Activated T-cell treated with anti-CD3 and anti-CD28 coated beads, Interleukin-2, amount 50 U/mL, for 4 hours (primary cell): ENCODE measurements around the gene FBXL15. TPM values are rescaled to one million over a fixed set of nuclear protein-coding genes. Genes with fewer than 3 reads are reported as not detected.
"Not testable (repeated sequence)": the region's sequence is repeated elsewhere in the genome, so short reads cannot be mapped to it uniquely, and the experiment has no call there.

Experiments
- ATAC-seq, 2 donors: fragments of 200-7000 bp; cut with Tn5 transposase; one replicate each; pipeline ENCODE4 v1.10.0; 2021
- DNase-seq: peaks from one replicate; pipeline ENCODE4 v3.0.0-alpha.2; 2020
- H3K27me3 Mint-ChIP-seq: one replicate; pipeline ENCODE4 v1.8.0; 2021; ENCODE audit warnings: low read depth, mixed read lengths
- H3K36me3 Mint-ChIP-seq: one replicate; pipeline ENCODE4 v1.8.0; 2022; ENCODE audit warnings: mixed read lengths; ENCODE audit not compliant: insufficient read depth
- H3K4me1 Mint-ChIP-seq: one replicate; pipeline ENCODE4 v1.8.0; 2021; ENCODE audit warnings: low read depth, mixed read lengths
- H3K4me3 Mint-ChIP-seq: one replicate; pipeline ENCODE4 v1.8.0; 2021; ENCODE audit warnings: mild to moderate bottlenecking, moderate library complexity, mixed read lengths
- H3K9me3 Mint-ChIP-seq: one replicate; pipeline ENCODE4 v1.8.0; 2021; ENCODE audit warnings: mixed read lengths
- total RNA-seq, 3 donors: library from RNA; stranded (reverse); gene quantifications; one replicate each; pipeline ENCODE4 v1.2.1, GENCODE V29; 2021

The FBXL15 gene
- total RNA-seq, 3 donors from 2014 or later = 16.5 to 17.7 (median 16.6) TPM

DNA sequence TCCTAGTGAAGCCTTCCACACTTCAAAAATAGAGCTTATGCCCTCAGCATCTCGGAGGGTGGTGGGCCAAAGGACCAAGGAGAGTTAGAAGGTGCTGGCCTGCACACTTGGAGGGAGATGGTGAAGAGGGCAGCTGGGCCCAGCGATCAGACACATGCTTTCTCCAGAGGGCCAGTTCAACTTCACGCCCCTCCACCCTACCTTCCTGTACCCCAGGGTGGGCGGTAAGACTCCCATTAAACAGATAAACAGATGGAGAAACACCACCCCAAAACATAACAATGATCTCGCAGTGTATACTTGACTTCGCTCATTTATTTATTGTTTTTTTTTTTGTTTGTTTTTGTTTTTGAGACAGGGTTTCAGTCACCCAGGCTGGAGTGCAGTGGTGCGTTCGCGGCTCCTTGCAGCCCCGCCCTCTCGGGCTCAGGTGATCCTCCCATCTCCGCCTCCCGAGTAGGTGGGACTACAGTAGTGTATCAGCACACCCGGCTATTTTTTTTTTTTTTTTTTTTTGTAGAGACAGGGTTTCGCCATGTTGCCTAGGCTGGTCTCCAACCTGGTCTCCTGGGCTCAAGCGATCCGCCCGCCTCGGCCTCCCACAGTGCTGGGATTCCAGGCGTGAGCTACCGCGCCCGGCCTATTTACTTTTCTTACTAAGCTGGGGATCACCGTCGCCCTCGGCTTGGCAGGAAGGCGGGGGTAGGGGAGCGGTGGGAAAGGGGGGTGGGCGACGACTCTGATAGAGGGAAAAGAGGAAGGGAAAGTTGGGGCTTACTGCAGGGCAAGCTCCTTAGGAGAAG lies 28.9 kb downstream of the FBXL15 start:
- no peaks in the 10 kb centered on the region for H3K9me3 Mint-ChIP-seq
- DNase-seq (peak; percentile 83), ATAC-seq (peak; percentile 46 to 53)
- peaks cover 13% of the 10 kb centered on the region for H3K36me3 Mint-ChIP-seq
- H3K4me1 Mint-ChIP-seq = peaks cover 26% of the 10 kb centered on the region
- peak overlapping the region; percentile 90 for H3K4me3 Mint-ChIP-seq
- no peaks in the 10 kb centered on the region for H3K27me3 Mint-ChIP-seq

DNA sequence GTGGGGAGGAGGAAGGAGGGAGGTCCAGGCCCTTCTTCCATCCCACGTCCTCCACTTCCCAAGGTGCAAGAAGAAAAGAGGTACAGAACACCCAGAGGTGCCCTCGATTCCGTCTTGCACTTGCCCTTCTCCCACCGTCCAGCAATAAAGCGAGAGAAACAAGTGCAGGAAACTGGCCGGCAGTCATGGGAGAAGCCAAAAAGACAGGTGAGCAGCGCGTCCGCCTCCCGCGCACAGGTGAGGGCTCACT lies 29.4 kb downstream of the FBXL15 start:
- Mint-ChIP-seq H3K9me3 (no peaks in the 10 kb centered on the region), H3K27me3 (no peaks in the 10 kb centered on the region), H3K4me1 (peaks cover 26% of the 10 kb centered on the region), H3K4me3 (peak overlapping the region; percentile 90), H3K36me3 (peaks cover 13% of the 10 kb centered on the region)
- ATAC-seq (no peak), DNase-seq (no peak)

DNA sequence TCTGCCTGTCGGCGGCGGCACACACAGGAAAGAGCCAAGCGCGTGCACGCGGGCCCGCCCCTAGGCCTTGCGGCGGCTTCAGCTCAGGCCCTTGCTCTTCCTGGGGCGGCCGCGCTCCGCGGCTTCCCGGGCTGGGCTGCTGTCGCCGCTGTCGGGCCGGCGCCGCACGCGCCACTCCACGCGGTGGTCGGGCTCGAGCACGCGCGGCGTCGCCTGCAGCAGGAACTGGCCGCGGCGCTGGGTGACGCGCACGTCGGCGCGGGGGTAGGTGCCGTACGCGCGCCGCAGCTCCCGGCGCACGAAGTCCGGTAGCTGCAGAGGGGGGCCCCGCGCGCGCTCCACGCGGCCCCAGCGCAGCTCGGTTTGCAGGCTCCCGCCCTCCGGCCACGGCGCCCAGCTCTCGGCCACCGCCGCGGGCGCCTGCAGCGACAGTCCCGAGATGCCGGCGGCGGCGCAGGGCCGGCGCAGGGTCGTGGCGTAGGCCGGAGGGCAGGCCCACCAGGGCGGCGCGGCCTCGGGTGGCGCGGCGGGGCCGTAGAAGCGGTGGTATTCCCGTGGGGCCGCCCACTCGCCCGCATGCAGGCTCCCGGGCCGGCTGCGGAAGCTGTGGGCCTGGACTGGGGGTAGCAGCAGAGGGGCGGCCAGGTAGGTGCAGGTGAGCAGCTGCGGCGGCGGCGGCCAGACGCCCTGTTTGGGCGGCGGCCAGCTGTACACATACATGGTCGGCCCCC lies 29.9 kb downstream of the FBXL15 start:
- Mint-ChIP-seq H3K27me3 (no peaks in the 10 kb centered on the region), H3K36me3 (peaks cover 13% of the 10 kb centered on the region), H3K4me1 (peaks cover 26% of the 10 kb centered on the region), H3K9me3 (no peaks in the 10 kb centered on the region), H3K4me3 (peak overlapping the region; percentile 90)
- ATAC-seq = peak; percentile 82 to 86
- peak; percentile 81 for DNase-seq

DNA sequence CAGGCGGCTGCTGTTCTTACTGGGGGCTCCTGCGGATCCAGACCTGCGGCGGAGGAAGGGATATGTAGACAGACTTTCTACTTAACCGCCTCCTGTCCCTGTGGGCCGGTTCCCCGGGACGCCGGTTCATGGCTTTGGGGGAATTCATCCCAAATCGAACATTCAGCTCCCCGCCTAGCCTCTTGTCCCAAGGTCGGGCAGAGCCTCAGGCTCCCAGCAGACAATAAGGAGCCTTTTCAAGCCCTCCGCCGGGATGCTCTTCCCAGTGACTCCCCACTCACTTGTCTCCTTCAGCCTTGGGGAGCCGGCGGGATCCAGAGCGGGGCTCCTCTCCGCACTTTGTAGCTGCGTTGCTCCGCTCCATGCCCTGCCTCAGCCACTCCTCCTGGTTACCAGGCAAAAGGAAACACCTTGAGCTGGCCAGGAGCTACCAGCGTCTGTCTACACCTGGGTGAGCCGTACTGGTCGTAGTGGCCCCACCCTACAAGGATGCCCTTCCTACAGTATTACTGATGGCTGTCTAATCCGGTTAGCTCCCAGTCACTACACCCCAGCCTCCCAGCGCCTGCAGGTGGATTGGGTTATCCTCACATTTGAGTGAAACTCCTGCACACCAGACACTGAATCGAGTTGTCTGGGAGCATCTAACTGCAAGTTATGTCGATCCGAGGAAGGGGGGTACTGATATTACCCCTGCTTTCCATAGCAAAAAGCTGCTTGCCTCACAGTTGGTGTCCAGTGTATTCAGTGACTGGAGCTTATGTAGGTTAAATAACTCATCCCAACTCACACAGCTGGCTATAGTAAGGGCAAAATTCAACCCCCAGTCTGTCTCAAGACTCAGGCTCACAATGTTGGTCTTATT lies 30.7 kb downstream of the FBXL15 start, which contains the start of gene C10orf95:
TSS of gene C10orf95 (minus strand) at position 439 of the 865 bp plus-strand sequence. CDS start 450 bp downstream, outside the sequence.
- Mint-ChIP-seq H3K27me3 (no peaks in the 10 kb centered on the region), H3K4me1 (peaks cover 26% of the 10 kb centered on the region), H3K9me3 (no peaks in the 10 kb centered on the region), H3K36me3 (peaks cover 15% of the 10 kb centered on the region), H3K4me3 (peak within 1 kb of the TSS; percentile 88)
- no peak for ATAC-seq
- no peak for DNase-seq

DNA sequence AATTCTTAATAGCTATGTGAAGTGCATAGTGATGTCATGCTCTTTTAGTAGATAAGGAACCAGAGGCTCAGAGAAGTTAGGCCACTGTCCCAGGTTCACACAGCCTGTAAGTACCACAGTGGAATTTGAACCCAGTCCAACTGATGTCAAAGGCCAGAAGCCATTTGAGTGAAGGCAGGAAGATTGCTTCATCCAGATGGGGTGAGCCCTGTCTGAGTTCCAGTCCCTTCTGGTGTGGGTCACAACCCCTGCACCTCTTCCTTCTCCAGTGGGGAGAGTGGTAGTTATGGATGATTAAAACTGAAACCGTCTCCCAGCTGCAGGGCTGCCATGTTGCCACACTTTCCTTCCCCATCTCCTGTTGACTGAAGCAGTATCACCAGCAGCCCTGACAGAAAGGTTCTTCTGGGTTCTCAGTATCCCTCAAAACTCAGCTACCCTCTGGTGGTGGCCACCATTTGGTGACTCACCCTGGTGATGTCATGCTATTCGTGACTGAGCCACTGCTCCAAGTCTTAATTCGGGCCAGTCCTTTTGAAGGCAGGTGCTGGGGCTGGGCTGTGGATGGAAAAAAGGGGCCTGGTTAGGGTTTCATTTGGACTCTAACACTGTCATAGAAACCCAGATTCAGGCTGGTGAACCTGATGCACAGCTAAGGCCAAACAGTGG lies 32.2 kb downstream of the FBXL15 start:
- Mint-ChIP-seq H3K4me3 (peak overlapping the region; percentile 64), H3K36me3 (peaks cover 15% of the 10 kb centered on the region), H3K27me3 (no peaks in the 10 kb centered on the region), H3K4me1 (peaks cover 26% of the 10 kb centered on the region), H3K9me3 (no peaks in the 10 kb centered on the region)
- peak; percentile 28 to 37 for ATAC-seq
- DNase-seq = peak; percentile 46

DNA sequence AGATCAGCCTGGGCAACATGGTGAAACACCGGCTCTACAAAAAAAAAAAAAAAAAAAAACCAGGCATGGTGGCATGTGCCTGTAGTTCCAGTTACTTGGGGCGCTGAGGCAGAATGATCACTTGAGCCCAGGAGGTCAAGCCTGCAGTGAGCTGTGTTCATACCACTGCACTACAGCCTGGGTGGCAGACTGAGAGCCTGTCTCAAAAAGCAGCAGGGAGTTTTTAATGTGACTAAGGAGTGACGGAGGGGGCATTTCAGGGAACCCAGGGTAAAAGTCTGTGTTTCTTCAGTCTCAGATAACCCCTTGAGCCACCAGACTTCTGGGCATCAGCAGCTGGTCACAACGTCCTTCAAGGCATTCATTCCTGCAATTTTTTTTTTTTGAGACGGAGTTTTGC lies 32.9 kb downstream of the FBXL15 start:
- DNase-seq = no peak
- ATAC-seq = no peak
- peaks cover 26% of the 10 kb centered on the region for H3K4me1 Mint-ChIP-seq
- H3K27me3 Mint-ChIP-seq = no peaks in the 10 kb centered on the region
- no peak overlapping the region for H3K4me3 Mint-ChIP-seq
- H3K36me3 Mint-ChIP-seq = peaks cover 15% of the 10 kb centered on the region
- H3K9me3 Mint-ChIP-seq = no peaks in the 10 kb centered on the region

DNA sequence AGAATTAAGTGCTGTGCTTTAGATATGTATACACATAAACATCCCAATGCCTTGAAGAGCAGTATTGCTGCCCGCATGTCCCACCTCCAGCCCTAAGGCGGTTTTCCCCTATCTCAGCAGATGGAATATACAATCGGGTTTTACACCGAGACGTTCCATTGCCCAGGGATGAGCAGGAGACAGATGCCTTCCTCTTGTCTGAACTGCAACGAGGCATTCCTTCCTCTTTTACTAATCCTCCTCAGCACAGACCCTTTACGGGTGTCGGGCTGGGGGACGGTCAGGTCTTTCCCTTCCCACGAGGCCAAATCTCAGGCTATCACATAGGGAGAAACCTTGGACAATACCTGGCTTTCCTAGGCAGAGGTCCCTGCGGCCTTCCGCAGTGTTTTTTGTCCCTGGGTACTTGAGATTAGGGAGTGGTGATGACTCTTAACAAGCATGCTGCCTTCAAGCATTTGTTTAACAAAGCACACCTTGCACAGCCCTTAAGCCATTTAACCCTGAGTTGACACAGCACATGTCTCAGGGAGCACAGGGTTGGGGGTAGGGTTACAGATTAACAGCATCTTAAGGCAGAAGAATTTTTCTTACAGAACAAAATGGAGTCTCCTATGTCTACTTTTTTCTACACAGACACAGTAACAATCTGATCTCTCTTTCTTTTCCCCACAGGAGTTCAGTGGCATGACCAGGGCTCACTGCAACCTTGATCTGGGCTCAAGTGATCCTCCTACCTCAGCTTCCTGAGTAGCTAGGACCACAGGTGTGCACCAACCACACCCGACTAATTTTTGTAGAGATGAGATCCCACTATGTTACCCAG lies 34.2 kb downstream of the FBXL15 start:
- not testable (repeated sequence) for ATAC-seq, H3K4me3 Mint-ChIP-seq, H3K27me3 Mint-ChIP-seq, DNase-seq, H3K9me3 Mint-ChIP-seq
- Mint-ChIP-seq H3K4me1 (peaks cover 18% of the 10 kb centered on the region), H3K36me3 (peaks cover 15% of the 10 kb centered on the region)

DNA sequence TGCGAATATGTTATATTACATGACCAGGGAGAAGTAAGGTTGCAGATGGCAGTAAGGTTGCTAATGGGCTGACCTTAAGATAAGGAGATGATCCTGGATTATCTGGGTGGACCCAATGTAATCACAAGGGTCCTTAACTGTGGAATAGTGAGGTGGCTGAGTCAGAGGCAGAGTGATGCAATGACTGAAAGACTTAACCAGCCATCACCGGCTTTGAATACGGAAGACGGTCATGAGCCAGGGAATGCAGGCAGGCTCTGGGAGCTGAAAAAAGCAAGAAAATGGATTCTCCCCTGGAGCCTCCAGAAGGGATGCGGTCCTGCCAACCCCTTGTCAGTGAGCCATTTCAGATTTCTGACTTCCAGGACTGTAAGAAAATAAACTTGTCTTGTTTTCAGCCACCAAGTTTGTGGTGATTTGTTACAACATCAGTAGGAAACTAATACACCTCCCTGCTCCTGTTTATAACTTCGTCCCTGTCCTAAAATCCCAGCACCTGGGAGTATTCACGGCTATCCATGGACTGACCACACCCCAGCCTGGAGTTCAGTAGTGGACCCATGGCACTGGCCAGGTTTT lies 35.3 kb downstream of the FBXL15 start:
- Mint-ChIP-seq H3K4me3 (no peak overlapping the region), H3K9me3 (no peaks in the 10 kb centered on the region), H3K4me1 (peaks cover 23% of the 10 kb centered on the region), H3K36me3 (peaks cover 15% of the 10 kb centered on the region), H3K27me3 (no peaks in the 10 kb centered on the region)
- ATAC-seq = no peak
- no peak for DNase-seq

DNA sequence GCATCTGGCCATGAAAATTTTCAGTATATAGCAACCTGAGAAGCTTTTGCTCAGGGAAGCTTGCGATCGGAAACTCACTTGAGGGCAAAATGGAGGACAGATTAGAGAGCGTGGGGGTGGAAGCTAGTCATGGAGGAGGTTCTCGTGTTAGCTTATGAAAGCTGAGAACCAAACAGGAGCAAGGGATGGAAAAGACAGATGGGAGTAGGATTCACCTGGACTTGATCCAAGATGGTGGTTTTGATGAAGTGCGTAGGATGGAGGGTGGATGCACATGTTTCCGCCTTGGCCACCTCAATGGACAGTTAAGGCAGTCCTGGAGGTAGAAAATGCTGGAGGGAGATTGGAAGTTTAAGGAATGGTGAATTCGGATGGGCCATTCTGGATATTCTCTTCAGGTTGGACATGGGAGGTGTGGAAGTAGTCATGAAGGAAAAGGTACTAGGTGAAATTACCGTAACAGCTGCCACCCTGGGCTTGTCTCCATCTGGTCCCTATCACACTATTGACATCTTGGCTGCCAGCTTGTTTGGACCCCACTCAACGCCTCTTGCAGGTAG lies 37.0 kb downstream of the FBXL15 start:
- H3K9me3 Mint-ChIP-seq = no peaks in the 10 kb centered on the region
- DNase-seq = no peak
- H3K27me3 Mint-ChIP-seq = no peaks in the 10 kb centered on the region
- H3K36me3 Mint-ChIP-seq = peaks cover 7% of the 10 kb centered on the region
- ATAC-seq = no peak
- peaks cover 29% of the 10 kb centered on the region for H3K4me1 Mint-ChIP-seq
- no peak overlapping the region for H3K4me3 Mint-ChIP-seq

DNA sequence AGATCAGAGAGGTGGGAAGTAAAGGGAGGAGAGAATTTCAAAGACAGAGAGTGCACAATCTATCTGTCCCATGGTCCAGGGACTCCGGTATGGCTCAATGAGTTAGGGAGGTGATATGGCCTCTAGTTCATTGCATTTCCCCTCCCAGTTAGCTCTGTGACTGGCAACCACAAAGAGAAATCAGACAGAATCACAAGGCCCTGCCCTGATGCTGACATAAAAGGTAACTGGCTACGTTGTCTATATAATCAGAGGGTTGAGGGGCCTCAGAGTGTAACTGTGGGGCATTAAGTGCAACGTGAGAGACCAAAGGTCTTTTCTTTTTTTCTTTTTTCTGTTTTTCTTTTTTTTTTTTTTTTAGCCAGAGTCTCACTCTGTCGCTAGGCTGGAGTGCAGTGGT lies 38.0 kb downstream of the FBXL15 start:
- peaks cover 23% of the 10 kb centered on the region for H3K4me1 Mint-ChIP-seq
- no peak overlapping the region for H3K4me3 Mint-ChIP-seq
- ATAC-seq (no peak), DNase-seq (no peak)
- H3K27me3 Mint-ChIP-seq = no peaks in the 10 kb centered on the region
- no peaks in the 10 kb centered on the region for H3K9me3 Mint-ChIP-seq
- peaks cover 2% of the 10 kb centered on the region for H3K36me3 Mint-ChIP-seq

DNA sequence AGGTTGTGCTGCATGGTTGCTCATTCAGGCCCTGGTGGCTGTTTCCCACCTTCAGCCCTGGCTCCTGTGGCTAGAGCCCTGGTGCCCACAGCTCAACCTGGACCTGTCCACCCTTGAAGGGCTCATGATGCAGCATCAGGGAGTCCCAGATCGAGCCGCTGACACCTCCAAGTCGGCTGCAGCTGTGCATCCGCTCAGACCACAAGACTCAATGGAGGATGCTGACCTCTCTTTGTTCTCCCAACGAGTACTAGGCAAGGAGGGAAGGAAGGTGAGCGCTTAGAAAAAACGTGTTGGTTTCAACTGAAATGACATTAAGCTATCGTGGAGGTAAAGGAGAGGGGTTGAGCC lies 40.2 kb downstream of the FBXL15 start:
- DNase-seq (no peak), ATAC-seq (peak; percentile 18 to 29)
- Mint-ChIP-seq H3K36me3 (peaks cover under 1% of the 10 kb centered on the region), H3K27me3 (no peaks in the 10 kb centered on the region), H3K4me1 (peaks cover 23% of the 10 kb centered on the region), H3K4me3 (peak overlapping the region; percentile 88), H3K9me3 (no peaks in the 10 kb centered on the region)

DNA sequence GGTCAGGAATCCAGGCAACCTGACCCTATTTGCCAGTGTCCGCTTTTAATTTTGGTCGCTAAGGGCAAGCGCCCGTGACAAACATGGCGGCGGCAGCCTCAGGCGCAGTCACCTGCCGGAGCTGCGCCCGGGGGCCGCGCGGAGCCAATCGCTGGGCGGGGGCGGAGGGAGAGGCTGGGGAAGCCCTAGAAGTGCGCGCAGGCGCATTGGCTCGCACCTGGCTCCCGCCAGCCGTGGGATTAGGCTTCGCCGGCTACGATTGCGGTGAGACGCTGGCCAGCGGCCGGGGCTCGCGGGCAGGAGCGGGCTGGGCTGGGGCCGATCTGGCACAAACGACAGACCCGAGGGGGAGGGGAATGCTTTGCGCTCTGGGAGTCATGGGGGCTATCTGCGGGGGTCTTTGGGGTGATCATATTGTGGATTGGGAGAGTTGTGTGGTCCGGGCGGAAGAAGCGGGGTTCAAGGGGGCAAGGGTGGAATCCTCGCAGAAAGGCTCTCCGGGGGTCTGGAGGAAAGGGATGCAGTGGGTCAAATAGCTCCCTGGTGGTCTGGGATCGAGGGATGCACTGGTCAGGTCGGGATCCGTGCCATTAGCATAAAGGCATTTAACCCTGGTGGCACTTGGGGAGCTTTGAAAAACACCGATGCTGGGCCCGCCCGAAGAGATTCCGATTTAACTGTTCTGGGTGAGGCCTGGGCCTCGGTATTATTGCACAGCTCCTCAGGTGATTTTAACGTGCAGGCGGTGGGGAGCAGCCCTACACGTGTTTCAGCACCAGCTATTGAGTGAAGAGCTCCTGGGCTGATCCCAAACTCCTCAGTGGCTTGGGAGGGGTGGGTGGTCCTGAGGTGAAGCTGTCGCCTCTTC lies 40.8 kb downstream of the FBXL15 start:
- Mint-ChIP-seq H3K9me3 (no peaks in the 10 kb centered on the region), H3K36me3 (no peaks in the 10 kb centered on the region), H3K4me3 (peak overlapping the region; percentile 88), H3K27me3 (no peaks in the 10 kb centered on the region), H3K4me1 (peaks cover 23% of the 10 kb centered on the region)
- DNase-seq (peak; percentile 94), ATAC-seq (peak; percentile 99)
